Mononuclear cell (primary cell): ENCODE results near the gene CLRN1. TPM values are rescaled to one million over a fixed set of nuclear protein-coding genes. Genes with fewer than 3 reads are reported as not detected.

Experiments
- H3K27me3 ChIP-seq: 2 replicates; pipeline ENCODE4 v1.6.0; 2011; ENCODE audit warnings: low read length, control low read depth; ENCODE audit not compliant: insufficient read depth
- H3K4me1 ChIP-seq: 2 replicates; pipeline ENCODE4 v1.5.1; 2011; ENCODE audit warnings: mild to moderate bottlenecking, low read length, control low read depth; ENCODE audit not compliant: insufficient read depth
- H3K4me3 ChIP-seq: 2 replicates; pipeline ENCODE4 v1.5.1; 2011; ENCODE audit warnings: mild to moderate bottlenecking, low read length, moderate library complexity
- H3K9me3 ChIP-seq: 2 replicates; pipeline ENCODE4 v1.5.1; 2011; ENCODE audit warnings: low read depth, mild to moderate bottlenecking, control low read depth, low read length
- total RNA-seq: library from RNA; depleted of rRNA; stranded (reverse); fragments of >200 nt; gene quantifications from one replicate; pipeline ENCODE4 v1.2.3, GENCODE V29; 2012

Gene CLRN1
- total RNA-seq, 1 donor, result not detected

GRCh38 chr3:150913133-150913922, 59.2 kb downstream of the CLRN1 start:
- peaks cover 21% of the 10 kb centered on the region for H3K4me1 ChIP-seq
- no peaks in the 10 kb centered on the region for H3K27me3 ChIP-seq
- no peaks in the 10 kb centered on the region for H3K9me3 ChIP-seq
- H3K4me3 ChIP-seq, result no peak overlapping the region

GRCh38 chr3:150912501-150912900, 60.0 kb downstream of the CLRN1 start:
- H3K27me3 ChIP-seq, result no peaks in the 10 kb centered on the region
- no peak overlapping the region for H3K4me3 ChIP-seq
- H3K9me3 ChIP-seq, result no peaks in the 10 kb centered on the region
- H3K4me1 ChIP-seq, result peaks cover 21% of the 10 kb centered on the region

GRCh38 chr3:150911771-150912170, 60.8 kb downstream of the CLRN1 start:
- no peaks in the 10 kb centered on the region for H3K27me3 ChIP-seq
- H3K4me1 ChIP-seq, result peaks cover 21% of the 10 kb centered on the region
- H3K9me3 ChIP-seq, result no peaks in the 10 kb centered on the region
- no peak overlapping the region for H3K4me3 ChIP-seq

- H3K4me1 ChIP-seq, result no peaks in the 10 kb centered on the region
- H3K27me3 ChIP-seq, result peaks cover 5% of the 10 kb centered on the region
- H3K9me3 ChIP-seq, result no peaks in the 10 kb centered on the region
- no peak overlapping the region for H3K4me3 ChIP-seq
Observed at GRCh38 chr3:150906461-150906860, 66.1 kb downstream of the CLRN1 start.

GRCh38 chr3:150905746-150906145, 66.8 kb downstream of the CLRN1 start:
- H3K27me3 ChIP-seq, result peaks cover 5% of the 10 kb centered on the region
- H3K4me1 ChIP-seq, result no peaks in the 10 kb centered on the region
- no peak overlapping the region for H3K4me3 ChIP-seq
- no peaks in the 10 kb centered on the region for H3K9me3 ChIP-seq

GRCh38 chr3:150905339-150905738, 67.2 kb downstream of the CLRN1 start, which contains the start of gene MINDY4B:
Gene MINDY4B (minus strand): TSS chr3:150905439. CDS start chr3:150905439, 0 bp downstream.
- H3K9me3 ChIP-seq, result no peaks in the 10 kb centered on the region
- H3K27me3 ChIP-seq, result peaks cover 5% of the 10 kb centered on the region
- no peak within 1 kb of the TSS for H3K4me3 ChIP-seq
- no peaks in the 10 kb centered on the region for H3K4me1 ChIP-seq

GRCh38 chr3:150902988-150903387, 69.5 kb downstream of the CLRN1 start:
- Histone ChIP-seq H3K4me3 (no peak overlapping the region), H3K9me3 (no peaks in the 10 kb centered on the region), H3K27me3 (peaks cover 5% of the 10 kb centered on the region), H3K4me1 (peaks cover 10% of the 10 kb centered on the region)

- no peak overlapping the region for H3K4me3 ChIP-seq
- peaks cover 5% of the 10 kb centered on the region for H3K27me3 ChIP-seq
- H3K4me1 ChIP-seq, result peaks cover 10% of the 10 kb centered on the region
- no peaks in the 10 kb centered on the region for H3K9me3 ChIP-seq
Observed at GRCh38 chr3:150901793-150902192, 70.7 kb downstream of the CLRN1 start.

GRCh38 chr3:150899141-150899540, 73.4 kb downstream of the CLRN1 start:
- no peaks in the 10 kb centered on the region for H3K27me3 ChIP-seq
- peaks cover 10% of the 10 kb centered on the region for H3K4me1 ChIP-seq
- no peak overlapping the region for H3K4me3 ChIP-seq
- no peaks in the 10 kb centered on the region for H3K9me3 ChIP-seq

- Histone ChIP-seq H3K4me3 (no peak overlapping the region), H3K4me1 (peaks cover 10% of the 10 kb centered on the region), H3K9me3 (no peaks in the 10 kb centered on the region), H3K27me3 (no peaks in the 10 kb centered on the region)
Observed at GRCh38 chr3:150898046-150898754, 74.3 kb downstream of the CLRN1 start.

GRCh38 chr3:150897592-150897991, 74.9 kb downstream of the CLRN1 start:
- Histone ChIP-seq H3K4me3 (no peak overlapping the region), H3K9me3 (no peaks in the 10 kb centered on the region), H3K4me1 (peaks cover 10% of the 10 kb centered on the region), H3K27me3 (no peaks in the 10 kb centered on the region)

- no peaks in the 10 kb centered on the region for H3K9me3 ChIP-seq
- peaks cover 39% of the 10 kb centered on the region for H3K4me1 ChIP-seq
- no peaks in the 10 kb centered on the region for H3K27me3 ChIP-seq
- H3K4me3 ChIP-seq, result no peak overlapping the region
Observed at GRCh38 chr3:150890831-150891230, 81.7 kb downstream of the CLRN1 start.

GRCh38 chr3:150890295-150890694, 82.2 kb downstream of the CLRN1 start:
- no peaks in the 10 kb centered on the region for H3K27me3 ChIP-seq
- no peaks in the 10 kb centered on the region for H3K9me3 ChIP-seq
- no peak overlapping the region for H3K4me3 ChIP-seq
- peaks cover 39% of the 10 kb centered on the region for H3K4me1 ChIP-seq

- Histone ChIP-seq H3K9me3 (no peaks in the 10 kb centered on the region), H3K4me1 (peaks cover 39% of the 10 kb centered on the region), H3K27me3 (no peaks in the 10 kb centered on the region), H3K4me3 (no peak overlapping the region)
Observed at GRCh38 chr3:150889106-150889505, 83.4 kb downstream of the CLRN1 start.

- Histone ChIP-seq H3K9me3 (no peaks in the 10 kb centered on the region), H3K4me1 (peaks cover 39% of the 10 kb centered on the region), H3K27me3 (peaks cover 4% of the 10 kb centered on the region), H3K4me3 (no peak overlapping the region)
Observed at GRCh38 chr3:150887031-150887430, 85.5 kb downstream of the CLRN1 start.
